NCI-H226 (cell line): ENCODE data around the gene OTOF.
"Not testable (repeated sequence)": the region's sequence is repeated elsewhere in the genome, so short reads cannot be mapped to it uniquely, and the experiment has no call there.

Experiments used
- DNase-seq: peaks from one replicate; pipeline ENCODE4 v3.0.0-alpha.2; 2015

Gene OTOF

GRCh38 chr2:26479789-26480565 is 2.1 kb upstream of the OTOF start:
- DNase-seq = no peak

- no peak for DNase-seq
Observed at GRCh38 chr2:26479131-26479788, 1.3 kb upstream of the OTOF start.

- no peak for DNase-seq
Observed at GRCh38 chr2:26478366-26478765, 442 bp upstream of the OTOF start.

- no peak for DNase-seq
Observed at GRCh38 chr2:26477126-26477910, 606 bp downstream of the OTOF start.

- no peak for DNase-seq
Observed at GRCh38 chr2:26475832-26476501, 2.0 kb downstream of the OTOF start.

GRCh38 chr2:26475037-26475436 is 2.9 kb downstream of the OTOF start:
- DNase-seq = no peak

- no peak for DNase-seq
Observed at GRCh38 chr2:26474261-26474785, 3.6 kb downstream of the OTOF start.

- no peak for DNase-seq
Observed at GRCh38 chr2:26473796-26474195, 4.1 kb downstream of the OTOF start.

GRCh38 chr2:26472821-26473655 is 4.9 kb downstream of the OTOF start:
- DNase-seq = no peak

- DNase-seq = no peak
Observed at GRCh38 chr2:26471766-26472706, 5.9 kb downstream of the OTOF start.

- DNase-seq = no peak
Observed at GRCh38 chr2:26471289-26471688, 6.6 kb downstream of the OTOF start.

- DNase-seq = no peak
Observed at GRCh38 chr2:26470601-26471260, 7.2 kb downstream of the OTOF start.

GRCh38 chr2:26469955-26470354 is 8.0 kb downstream of the OTOF start:
- no peak for DNase-seq

- DNase-seq = peak; percentile 32
Observed at GRCh38 chr2:26469092-26469710, 8.7 kb downstream of the OTOF start.

- DNase-seq = not testable (repeated sequence)
Observed at GRCh38 chr2:26468544-26468943, 9.4 kb downstream of the OTOF start.

- DNase-seq = no peak
Observed at GRCh38 chr2:26466662-26467310, 11.1 kb downstream of the OTOF start.

GRCh38 chr2:26465981-26466471 is 11.9 kb downstream of the OTOF start:
- DNase-seq = no peak

- DNase-seq = no peak
Observed at GRCh38 chr2:26465266-26465925, 12.5 kb downstream of the OTOF start.
